OCI-M2 (cell line): ENCODE results near the gene CATSPER4.
A peak's percentile ranks its signal among the peaks of the same experiment; 100 is the strongest.
"Not testable (repeated sequence)": the region's sequence is repeated elsewhere in the genome, so short reads cannot be mapped to it uniquely, and the experiment has no call there.

Source experiments
- DNase-seq: peaks from one replicate; lab custom pipeline; 2025; ENCODE audit not compliant: unreplicated experiment; lab: John Stamatoyannopoulos, UW

The CATSPER4 gene

DNA sequence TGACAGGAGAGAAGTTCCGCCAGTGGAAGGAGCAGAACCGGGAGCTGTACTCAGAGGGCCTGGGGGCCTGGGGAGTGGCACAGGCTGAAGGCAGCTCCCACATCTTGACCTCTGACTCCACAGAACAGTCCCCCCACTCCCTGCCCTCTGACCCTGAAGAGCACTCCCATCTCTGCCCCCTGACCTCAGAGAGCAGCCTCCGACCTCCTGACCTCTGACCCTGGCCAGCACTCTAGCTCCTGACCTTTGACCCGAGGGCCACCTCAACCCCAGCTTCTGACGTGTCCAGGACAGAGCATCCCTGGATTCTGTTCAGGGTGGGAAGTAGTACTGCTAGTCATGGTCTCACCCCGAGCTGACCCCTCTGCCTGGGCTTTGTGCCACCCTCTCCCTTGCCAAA is 1.1 kb upstream of the CATSPER4 start:
- no peak for DNase-seq

DNA sequence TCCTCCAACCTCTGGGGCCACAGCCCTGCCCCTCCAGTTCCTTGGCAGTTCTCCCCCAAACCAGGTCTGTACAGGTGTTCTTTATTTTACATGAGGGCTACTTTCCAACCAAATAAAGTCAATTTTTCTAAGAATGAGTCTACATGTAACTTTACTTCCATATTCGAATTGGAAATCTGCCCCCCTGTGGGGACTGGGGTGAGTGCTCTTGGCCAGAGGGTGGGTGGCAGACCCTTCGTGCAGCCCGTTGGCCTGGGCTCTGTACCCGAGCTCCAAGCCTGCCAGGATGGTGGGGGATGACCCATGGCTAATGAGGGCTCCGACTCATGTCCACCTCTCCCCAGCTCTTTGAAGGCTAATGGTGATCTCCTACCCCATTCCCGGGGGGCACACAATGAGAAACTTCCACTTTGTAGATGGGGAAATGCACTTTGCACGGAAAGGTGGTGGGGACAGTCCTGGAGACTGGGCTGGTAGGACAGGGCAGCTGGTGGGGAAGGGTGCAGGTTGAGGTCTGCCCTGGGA is 589 bp upstream of the CATSPER4 start:
- DNase-seq, result no peak

DNA sequence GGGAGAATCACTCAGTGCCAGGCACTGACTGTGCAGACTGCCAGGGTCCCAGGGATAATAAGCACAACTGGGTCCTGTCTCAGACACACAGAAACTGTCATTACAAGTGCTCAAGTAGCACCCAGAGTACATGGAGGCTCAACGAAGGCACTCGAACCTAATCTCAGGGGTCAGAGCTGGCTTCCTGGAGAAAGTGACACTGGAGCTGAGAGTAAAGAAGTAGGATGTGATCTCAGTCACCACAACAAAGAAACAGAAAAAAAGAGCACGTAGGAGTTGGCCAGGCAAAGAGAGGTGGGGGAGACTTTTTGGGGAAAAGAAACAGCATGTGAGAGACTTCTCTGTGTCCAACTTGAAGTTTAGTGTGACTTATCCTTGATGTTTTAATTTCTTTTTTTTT is 1.3 kb downstream of the CATSPER4 start:
- no peak for DNase-seq

DNA sequence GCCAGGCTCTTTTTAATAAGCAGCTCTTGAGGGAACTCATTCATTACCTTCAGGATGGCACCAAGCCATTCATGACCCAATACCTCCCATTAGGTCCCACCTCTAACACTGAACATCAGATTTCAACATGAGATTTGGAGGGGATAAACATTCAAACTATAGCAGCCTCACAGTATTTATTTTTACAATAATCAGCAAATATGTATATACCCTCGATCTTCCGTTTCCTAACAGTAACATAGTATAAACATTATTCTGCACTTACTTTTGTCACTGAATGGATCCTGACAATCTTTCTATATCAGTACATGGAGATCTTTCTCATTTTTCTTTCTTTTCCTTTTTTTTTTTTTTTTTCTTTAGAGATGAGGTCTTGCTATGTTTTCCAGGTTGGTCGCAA is 5.4 kb downstream of the CATSPER4 start:
- no peak for DNase-seq

- no peak for DNase-seq
Observed at GRCh38 chr1:26197301-26197700, 6.9 kb downstream of the CATSPER4 start.

DNA sequence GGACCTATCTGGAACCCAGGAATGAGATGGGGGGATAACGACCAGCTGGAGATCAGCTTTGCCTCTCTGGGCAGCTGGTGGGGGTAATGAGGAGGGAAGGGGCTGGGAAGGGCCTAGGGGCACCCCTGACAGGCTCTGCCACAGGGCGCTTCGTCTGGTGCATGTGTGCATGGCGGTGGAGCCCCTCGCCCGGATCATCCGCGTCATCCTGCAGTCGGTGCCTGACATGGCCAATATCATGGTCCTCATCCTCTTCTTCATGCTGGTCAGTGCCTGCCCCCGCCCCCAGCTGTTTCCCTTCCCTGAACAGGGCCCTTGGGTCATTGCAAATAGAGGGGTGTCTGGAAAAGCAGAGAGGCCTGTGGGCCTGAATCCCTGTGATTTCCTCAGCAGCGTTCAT is 7.4 kb downstream of the CATSPER4 start:
- no peak for DNase-seq

DNA sequence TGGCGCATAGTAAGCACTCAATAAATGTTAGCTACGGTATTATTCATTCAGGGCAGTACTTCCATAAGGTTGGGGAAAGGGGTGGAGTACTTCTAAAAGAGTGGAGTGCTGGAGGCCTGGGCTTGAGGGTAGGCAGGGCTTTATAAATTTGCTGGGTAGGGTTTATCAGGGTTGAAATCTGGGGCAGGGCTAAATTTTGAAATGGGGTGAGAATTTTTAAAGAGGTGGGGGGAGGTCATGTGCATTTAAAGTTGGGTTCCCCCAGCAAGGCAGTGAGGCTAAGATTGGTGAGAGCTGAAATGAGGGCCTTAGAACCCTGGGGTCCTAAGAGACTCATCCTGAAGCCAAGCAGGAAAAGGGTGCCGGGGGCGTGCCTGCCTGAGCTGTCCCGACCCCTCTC is 10.0 kb downstream of the CATSPER4 start:
- no peak for DNase-seq

- no peak for DNase-seq
Observed at GRCh38 chr1:26203642-26204318, 13.4 kb downstream of the CATSPER4 start.

GRCh38 chr1:26210147-26210870 is 19.9 kb downstream of the CATSPER4 start:
- DNase-seq, result no peak

DNA sequence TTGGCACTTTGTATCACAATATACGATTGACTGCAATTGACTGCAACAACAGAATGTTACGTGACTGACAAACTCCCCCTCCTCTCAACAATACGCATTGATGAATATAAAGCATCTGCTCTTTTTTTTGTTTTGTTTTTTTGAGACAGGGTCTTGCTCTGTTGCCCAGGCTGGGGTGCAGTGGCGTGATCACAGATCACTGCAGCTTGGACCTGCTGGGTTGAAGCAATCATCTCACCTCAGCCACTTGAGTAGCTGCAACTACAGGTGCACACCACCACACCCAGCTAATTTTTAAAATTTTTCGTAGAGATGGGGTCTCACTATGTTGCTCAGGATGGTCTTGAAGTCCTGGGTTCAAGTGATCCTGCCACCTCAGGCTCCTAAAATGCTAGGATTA is 22.3 kb downstream of the CATSPER4 start:
- no peak for DNase-seq

DNA sequence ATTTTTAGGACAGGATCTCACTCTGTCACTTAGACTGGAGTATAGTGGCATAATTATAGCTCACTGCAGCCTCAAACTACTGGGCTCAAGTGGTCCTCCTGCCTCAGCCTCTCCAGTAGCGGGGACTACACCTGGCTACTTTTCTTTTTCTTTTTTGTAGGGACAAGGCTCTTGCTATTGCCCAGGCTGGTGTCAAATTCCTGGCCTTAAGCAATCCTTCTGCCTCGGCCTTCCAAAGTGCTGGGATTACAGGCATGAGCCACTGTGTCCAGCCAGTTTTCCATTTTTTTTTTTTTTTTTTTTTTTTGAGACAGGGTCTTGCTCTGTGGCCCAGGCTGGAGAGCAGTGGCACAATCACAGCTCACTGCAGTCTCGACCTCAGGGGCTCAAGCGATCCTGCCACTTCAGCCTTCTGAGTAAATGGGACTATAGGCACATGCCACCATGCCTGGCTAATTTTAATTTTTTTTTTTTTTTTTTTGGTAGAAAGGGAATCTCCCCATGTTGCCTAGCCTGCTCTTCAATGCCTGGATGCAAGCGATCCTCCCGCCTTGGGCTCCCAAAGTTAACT is 23.0 kb downstream of the CATSPER4 start:
- DNase-seq, result no peak

DNA sequence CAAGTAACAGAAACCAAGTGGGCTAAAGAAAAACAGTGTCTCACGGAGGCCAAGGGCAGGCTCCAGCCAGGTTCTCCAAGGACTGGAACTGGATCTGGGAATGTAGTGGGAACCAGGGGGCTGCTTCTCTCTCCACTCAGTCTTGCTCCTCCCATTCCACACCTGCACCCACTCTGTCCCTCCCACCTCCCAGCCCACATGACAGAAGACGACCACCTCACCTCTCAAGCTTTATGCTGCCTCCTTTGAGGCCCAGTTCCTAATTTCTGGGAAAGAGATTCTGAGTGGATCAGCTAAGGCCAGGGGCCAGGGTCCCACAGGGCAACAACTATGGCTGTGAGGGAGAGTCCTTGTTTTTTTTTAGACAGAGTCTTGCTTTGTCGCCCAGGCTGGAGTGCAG is 24.8 kb downstream of the CATSPER4 start:
- no peak for DNase-seq

DNA sequence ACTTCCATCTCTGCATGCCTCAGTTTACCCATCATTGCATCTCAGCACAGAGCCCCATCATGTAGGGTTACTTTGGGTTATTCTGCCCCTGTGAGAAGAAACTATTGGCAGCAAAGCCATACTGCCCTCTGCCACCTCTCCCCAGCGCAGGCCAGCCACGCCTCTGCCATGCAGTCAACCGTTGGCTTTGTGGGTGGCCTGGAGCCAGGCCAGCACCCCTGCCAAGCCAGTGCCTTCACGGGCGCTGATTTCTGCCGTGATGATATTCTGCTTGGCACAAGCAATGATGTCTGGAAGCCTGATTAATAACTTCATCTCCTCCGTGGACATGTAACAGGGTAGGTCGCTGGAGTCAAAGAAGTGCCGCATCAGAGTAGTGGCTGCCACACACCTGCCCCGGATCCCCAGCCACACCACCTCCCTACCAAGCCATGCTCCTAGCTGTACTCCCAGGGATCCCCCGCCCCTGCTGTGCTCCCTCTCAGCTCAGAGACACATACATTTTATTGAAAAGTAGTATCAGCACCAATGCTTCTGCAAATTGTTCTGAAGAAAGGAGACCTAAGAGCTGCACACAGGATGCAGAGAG is 28.6 kb downstream of the CATSPER4 start:
- DNase-seq, result no peak

DNA sequence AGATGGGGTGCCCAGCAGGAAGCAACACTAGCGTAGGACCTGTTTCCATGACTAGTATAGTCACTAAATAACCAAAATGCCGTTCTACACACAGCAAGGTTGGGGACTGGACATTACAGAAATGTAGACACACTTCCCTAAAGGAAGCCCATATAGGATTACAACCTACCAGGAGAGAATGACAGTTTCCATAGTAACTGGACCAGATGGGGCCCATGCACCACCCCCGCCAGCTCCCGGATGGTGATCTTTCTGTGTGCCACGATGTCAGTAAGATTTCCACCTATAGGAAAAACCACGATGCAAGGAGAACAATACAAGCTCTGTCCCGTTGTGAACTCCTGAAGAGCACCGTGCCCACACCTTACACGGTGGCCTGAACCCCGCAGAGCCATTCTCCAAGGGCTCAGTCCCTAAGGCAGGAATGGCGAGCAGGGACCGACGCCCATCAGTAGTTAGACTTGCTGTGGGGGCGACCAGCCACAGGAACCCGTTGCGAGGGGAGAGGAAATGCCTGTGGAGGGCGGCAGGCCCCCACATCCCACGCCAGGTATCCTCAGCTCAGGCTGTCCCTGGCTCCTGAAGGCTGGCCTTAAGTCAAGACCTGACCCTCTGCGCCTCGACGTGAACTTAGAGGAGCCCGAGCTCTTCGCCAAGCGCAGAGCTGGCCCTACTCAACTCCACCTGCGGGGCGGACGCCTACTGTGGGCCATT is 30.0 kb downstream of the CATSPER4 start:
- no peak for DNase-seq

- DNase-seq, result no peak
Observed at GRCh38 chr1:26221094-26221493, 30.7 kb downstream of the CATSPER4 start.

DNA sequence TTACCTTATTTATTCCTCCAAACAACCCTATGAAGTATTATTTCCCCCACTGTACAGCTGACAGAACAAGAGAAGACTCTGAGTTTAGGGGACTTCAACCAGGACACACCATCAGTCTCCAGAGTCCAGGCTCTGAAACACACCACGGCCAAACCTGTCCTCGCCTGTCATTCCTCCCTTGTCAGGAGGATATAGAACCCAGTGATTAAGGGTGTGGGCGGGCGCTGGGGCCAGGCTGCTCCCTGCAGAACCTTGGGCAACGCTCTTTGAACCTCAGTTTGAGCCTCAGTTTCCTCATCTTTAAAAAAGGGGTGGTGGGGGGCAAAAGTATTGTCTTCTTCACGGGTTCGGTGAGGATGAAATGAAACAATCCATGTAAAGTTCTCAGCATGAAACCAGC is 34.2 kb downstream of the CATSPER4 start:
- no peak for DNase-seq

DNA sequence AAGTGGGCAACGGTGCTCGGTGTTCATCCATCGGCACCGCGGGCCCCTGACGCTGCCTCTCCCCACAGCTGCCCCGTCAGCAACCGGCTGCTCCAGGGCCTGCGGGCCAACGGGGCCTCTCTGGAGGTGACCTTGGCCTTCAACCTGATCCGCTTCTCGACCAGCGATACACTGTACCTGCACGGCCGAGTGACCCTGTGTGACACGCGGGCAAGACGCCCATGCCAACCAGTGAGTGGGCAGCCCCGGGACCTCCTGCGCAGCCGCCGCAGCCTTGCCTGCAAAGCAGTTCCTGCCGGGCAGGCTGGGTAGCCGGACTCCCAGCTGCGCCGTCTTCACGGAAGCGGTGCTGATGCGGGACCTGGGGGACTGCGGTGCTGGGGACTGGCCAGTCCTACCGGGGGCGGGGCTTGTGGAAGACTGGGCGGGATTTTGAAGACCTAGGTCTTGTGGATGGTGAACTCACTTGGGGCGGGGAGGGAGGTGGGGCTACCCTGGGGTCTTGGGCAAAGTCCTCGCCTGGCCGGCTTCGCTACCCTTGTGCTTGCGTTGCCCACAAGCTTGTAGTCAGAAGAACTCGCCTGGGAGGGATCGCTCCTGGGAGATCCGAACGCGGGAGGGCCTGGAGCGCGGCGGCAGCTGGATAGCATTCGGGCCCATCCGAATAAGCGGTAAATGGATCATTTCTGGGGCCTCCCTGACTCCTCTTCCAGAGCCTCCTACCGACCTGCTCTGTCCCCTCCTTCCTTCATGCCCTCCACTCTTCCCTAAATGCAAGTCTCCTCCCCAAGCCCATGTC is 34.8 kb downstream of the CATSPER4 start:
- DNase-seq, result no peak

DNA sequence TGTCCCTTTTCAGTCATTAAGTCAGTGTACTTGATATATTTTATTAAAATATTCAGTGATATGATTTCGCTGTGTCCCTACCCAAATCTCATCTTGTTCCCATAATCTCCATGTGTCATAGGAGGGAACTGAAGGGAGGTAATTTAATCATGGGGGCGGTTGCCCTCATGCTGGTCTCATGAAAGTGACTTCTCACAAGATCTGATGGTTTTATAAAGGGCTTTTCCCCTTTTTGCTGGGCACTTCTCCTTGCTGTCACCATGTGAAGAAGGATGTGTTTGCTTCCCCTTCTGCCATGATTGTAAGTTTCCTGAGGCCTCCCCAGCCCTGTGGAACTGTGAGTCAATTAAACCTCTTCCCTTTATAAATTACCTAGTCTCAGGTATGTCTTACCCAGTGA is 40.3 kb downstream of the CATSPER4 start:
- not testable (repeated sequence) for DNase-seq

DNA sequence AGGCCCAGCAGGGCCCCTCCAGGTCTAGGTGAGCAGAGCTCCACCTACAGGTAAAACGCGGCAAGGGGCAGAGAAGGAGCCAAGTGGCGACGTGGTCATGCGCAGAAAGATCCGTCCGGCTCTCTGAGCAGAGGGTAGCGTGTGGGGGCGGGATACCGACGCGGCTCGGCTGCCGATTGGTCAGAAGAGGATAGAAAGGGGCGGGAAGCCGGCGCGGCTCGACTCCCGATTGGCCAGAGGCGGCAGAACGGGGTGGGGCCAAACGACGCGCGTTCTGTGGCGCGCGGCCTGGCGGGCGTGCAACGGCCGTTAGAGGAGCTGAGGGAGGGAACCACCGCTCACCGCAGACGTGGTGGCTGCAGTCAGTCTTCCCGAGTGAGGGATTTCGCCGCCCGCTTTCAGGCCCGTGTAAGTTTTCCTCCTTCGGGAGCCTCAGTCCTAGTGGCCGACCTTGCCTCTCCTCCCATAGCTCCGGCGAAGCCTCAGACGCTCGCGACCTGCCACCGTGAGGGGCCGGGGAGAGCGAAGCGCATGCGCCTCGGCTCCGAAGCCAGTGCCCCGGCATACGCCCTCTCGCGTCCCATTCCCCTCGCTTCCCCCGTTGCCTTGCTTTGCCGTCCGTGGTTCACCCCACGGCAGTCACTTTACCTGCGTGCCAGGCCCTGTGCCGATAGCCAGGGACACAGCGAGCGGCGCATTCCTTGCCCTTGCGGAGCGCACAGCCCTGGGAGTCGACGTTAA is 43.7 kb downstream of the CATSPER4 start, which contains the start of gene CEP85:
TSS of gene CEP85 (plus strand) at position 298 of the 741 bp plus-strand sequence. CDS start 5,584 bp downstream, outside the sequence.
- DNase-seq, result peak; percentile 90
